Measurements from ENCODE around the gene GABRR2. TPM values are rescaled to one million over a fixed set of nuclear protein-coding genes. Genes with fewer than 3 reads are reported as not detected.

Gene GABRR2
- total RNA-seq, 1 donor = not detected

GRCh38 chr6:89216411-89216810 lies 98.7 kb downstream of the GABRR2 start:
- H3K36me3 ChIP-seq (ENCODE audit: insufficient read depth, low read length) = no peaks in the 10 kb centered on the region
- no peak overlapping the region for H3K4me3 ChIP-seq (ENCODE audit: insufficient read depth, low read length)
- H3K27ac ChIP-seq (ENCODE audit: low read depth, low read length) = no peak overlapping the region
- no peaks in the 10 kb centered on the region for H3K79me2 ChIP-seq (ENCODE audit: insufficient read depth, low read length)
- no peaks in the 10 kb centered on the region for H4K20me1 ChIP-seq (ENCODE audit: insufficient read depth, low read length)
- H3K9me3 ChIP-seq (ENCODE audit: low read depth, low read length) = no peaks in the 10 kb centered on the region
- TF ChIP-seq CTCF (IDR thresholded peaks at IDR 0.05; ENCODE audit: extremely low read depth, low read depth, low read length) = no peak
- H3K4me1 ChIP-seq (ENCODE audit: insufficient read depth, low read length) = no peaks in the 10 kb centered on the region
- no peak overlapping the region for H2AFZ ChIP-seq (ENCODE audit: low read length)
- no peak for DNase-seq (ENCODE audit: insufficient read length, low spot score, missing footprints)
- peaks cover 8% of the 10 kb centered on the region for H3K27me3 ChIP-seq (ENCODE audit: insufficient read depth, low read length)
- H3K4me2 ChIP-seq (ENCODE audit: insufficient read depth, low read length) = no peak overlapping the region

DNA sequence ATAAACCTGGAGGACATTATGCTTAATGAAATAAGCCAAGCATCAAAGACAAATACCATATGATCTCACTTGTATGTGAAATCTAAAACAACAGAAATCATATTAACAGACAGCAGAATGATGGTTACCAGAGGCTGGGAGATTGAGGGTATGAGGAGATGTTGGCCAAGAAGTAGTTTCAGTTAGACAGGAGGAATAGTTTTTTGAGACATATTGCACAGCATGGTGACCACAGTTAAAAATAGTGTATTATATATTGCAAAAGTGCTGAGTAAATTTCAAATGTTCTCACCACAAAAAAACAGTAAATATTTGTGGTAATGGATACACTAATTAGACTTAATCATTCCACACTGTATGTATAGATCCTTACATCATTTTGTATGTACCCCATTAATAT lies 99.7 kb downstream of the GABRR2 start:
- Histone ChIP-seq H3K36me3 (ENCODE audit: insufficient read depth, low read length) (no peaks in the 10 kb centered on the region), H3K4me2 (ENCODE audit: insufficient read depth, low read length) (no peak overlapping the region), H2AFZ (ENCODE audit: low read length) (no peak overlapping the region), H3K9me3 (ENCODE audit: low read depth, low read length) (no peaks in the 10 kb centered on the region), H3K79me2 (ENCODE audit: insufficient read depth, low read length) (no peaks in the 10 kb centered on the region), H4K20me1 (ENCODE audit: insufficient read depth, low read length) (no peaks in the 10 kb centered on the region), H3K27me3 (ENCODE audit: insufficient read depth, low read length) (peaks cover 8% of the 10 kb centered on the region), H3K27ac (ENCODE audit: low read depth, low read length) (no peak overlapping the region), H3K4me1 (ENCODE audit: insufficient read depth, low read length) (no peaks in the 10 kb centered on the region), H3K4me3 (ENCODE audit: insufficient read depth, low read length) (no peak overlapping the region)
- TF ChIP-seq CTCF (IDR thresholded peaks at IDR 0.05; ENCODE audit: extremely low read depth, low read depth, low read length) = no peak
- no peak for DNase-seq (ENCODE audit: insufficient read length, low spot score, missing footprints)

- no peaks in the 10 kb centered on the region for H3K79me2 ChIP-seq (ENCODE audit: insufficient read depth, low read length)
- H4K20me1 ChIP-seq (ENCODE audit: insufficient read depth, low read length) = no peaks in the 10 kb centered on the region
- no peak overlapping the region for H2AFZ ChIP-seq (ENCODE audit: low read length)
- no peak overlapping the region for H3K4me2 ChIP-seq (ENCODE audit: insufficient read depth, low read length)
- no peak for TF ChIP-seq CTCF (IDR thresholded peaks at IDR 0.05; ENCODE audit: extremely low read depth, low read depth, low read length)
- no peaks in the 10 kb centered on the region for H3K36me3 ChIP-seq (ENCODE audit: insufficient read depth, low read length)
- no peaks in the 10 kb centered on the region for H3K9me3 ChIP-seq (ENCODE audit: low read depth, low read length)
- no peak overlapping the region for H3K4me3 ChIP-seq (ENCODE audit: insufficient read depth, low read length)
- H3K27me3 ChIP-seq (ENCODE audit: insufficient read depth, low read length) = peaks cover 4% of the 10 kb centered on the region
- DNase-seq (ENCODE audit: insufficient read length, low spot score, missing footprints) = no peak
- H3K4me1 ChIP-seq (ENCODE audit: insufficient read depth, low read length) = no peaks in the 10 kb centered on the region
- H3K27ac ChIP-seq (ENCODE audit: low read depth, low read length) = no peak overlapping the region
Observed at GRCh38 chr6:89214197-89214596, 100.9 kb downstream of the GABRR2 start.

GRCh38 chr6:89212472-89212871 lies 102.6 kb downstream of the GABRR2 start:
- Histone ChIP-seq H3K27ac (ENCODE audit: low read depth, low read length) (no peak overlapping the region), H3K36me3 (ENCODE audit: insufficient read depth, low read length) (no peaks in the 10 kb centered on the region), H3K27me3 (ENCODE audit: insufficient read depth, low read length) (peaks cover under 1% of the 10 kb centered on the region), H3K79me2 (ENCODE audit: insufficient read depth, low read length) (no peaks in the 10 kb centered on the region), H3K9me3 (ENCODE audit: low read depth, low read length) (no peaks in the 10 kb centered on the region), H3K4me2 (ENCODE audit: insufficient read depth, low read length) (no peak overlapping the region), H3K4me3 (ENCODE audit: insufficient read depth, low read length) (no peak overlapping the region), H3K4me1 (ENCODE audit: insufficient read depth, low read length) (no peaks in the 10 kb centered on the region), H4K20me1 (ENCODE audit: insufficient read depth, low read length) (no peaks in the 10 kb centered on the region), H2AFZ (ENCODE audit: low read length) (no peak overlapping the region)
- no peak for TF ChIP-seq CTCF (IDR thresholded peaks at IDR 0.05; ENCODE audit: extremely low read depth, low read depth, low read length)
- no peak for DNase-seq (ENCODE audit: insufficient read length, low spot score, missing footprints)
